ENCODE data around the gene HID1.

The HID1 gene

GRCh38 chr17:74972107-74972972 is at the start of gene HID1:
HID1 (minus strand) TSS chr17:74972759; CDS start chr17:74972656, 103 bp downstream.
- DNase-seq (ENCODE audit: low read depth) = no peak
- TF ChIP-seq CTCF (conservative IDR thresholded peaks at IDR 0.05; ENCODE audit: low read length) = no peak
- peak within 1 kb of the TSS; percentile 40 for H3K4me3 ChIP-seq (ENCODE audit: low read length)

- no peak for TF ChIP-seq CTCF (conservative IDR thresholded peaks at IDR 0.05; ENCODE audit: low read length)
- no peak for DNase-seq (ENCODE audit: low read depth)
- H3K4me3 ChIP-seq (ENCODE audit: low read length) = no peak overlapping the region
Measured at GRCh38 chr17:75020331-75021110, 48.0 kb upstream of the HID1 start.

GRCh38 chr17:75019710-75020109 is 47.2 kb upstream of the HID1 start:
- no peak for TF ChIP-seq CTCF (conservative IDR thresholded peaks at IDR 0.05; ENCODE audit: low read length)
- no peak overlapping the region for H3K4me3 ChIP-seq (ENCODE audit: low read length)
- no peak for DNase-seq (ENCODE audit: low read depth)

GRCh38 chr17:75019146-75019545 is 46.6 kb upstream of the HID1 start:
- DNase-seq (ENCODE audit: low read depth) = no peak
- no peak overlapping the region for H3K4me3 ChIP-seq (ENCODE audit: low read length)
- TF ChIP-seq CTCF (conservative IDR thresholded peaks at IDR 0.05; ENCODE audit: low read length) = no peak

GRCh38 chr17:75013092-75013559 is 40.6 kb upstream of the HID1 start:
- no peak for TF ChIP-seq CTCF (conservative IDR thresholded peaks at IDR 0.05; ENCODE audit: low read length)
- DNase-seq (ENCODE audit: low read depth) = no peak
- H3K4me3 ChIP-seq (ENCODE audit: low read length) = peak overlapping the region; percentile 89

GRCh38 chr17:75012346-75013091 is 40.0 kb upstream of the HID1 start, which contains the start of gene MRPL58:
MRPL58 (plus strand) TSS chr17:75012670; CDS start chr17:75012687, 17 bp downstream.
- DNase-seq (ENCODE audit: low read depth) = peak; percentile 82
- peak within 1 kb of the TSS; percentile 89 for H3K4me3 ChIP-seq (ENCODE audit: low read length)
- TF ChIP-seq CTCF (conservative IDR thresholded peaks at IDR 0.05; ENCODE audit: low read length) = peak; percentile 42

Data from AG10803 (cell line).